WERI-Rb-1 (cell line): ENCODE measurements around the gene CMTM2.

Experiments
- DNase-seq: peaks from one replicate; pipeline ENCODE4 v3.0.0-alpha.2; 2020
- H3K27ac ChIP-seq: fragments of 250-450 bp; sonication (Bioruptor Pico); 2 replicates; pipeline ENCODE4 v1.5.1; 2020; ENCODE audit warnings: mild to moderate bottlenecking, moderate library complexity
- H3K27me3 ChIP-seq: fragments of 250-450 bp; sonication (Bioruptor Pico); 2 replicates; pipeline ENCODE4 v1.5.1; 2021; ENCODE audit warnings: mild to moderate bottlenecking, low read depth, moderate library complexity; ENCODE audit not compliant: insufficient read depth, severe bottlenecking
- H3K36me3 ChIP-seq: fragments of 250-450 bp; sonication (Bioruptor Pico); 2 replicates; pipeline ENCODE4 v1.5.1; 2020; ENCODE audit warnings: mild to moderate bottlenecking, moderate library complexity
- H3K4me3 ChIP-seq: 2 replicates; pipeline ENCODE4 v1.5.1; 2011; ENCODE audit warnings: low read depth, mild to moderate bottlenecking, control low read depth, low read length
- H3K9me3 ChIP-seq: fragments of 250-450 bp; sonication (Bioruptor Pico); 2 replicates; pipeline ENCODE4 v1.5.1; 2021; ENCODE audit warnings: mild to moderate bottlenecking, moderate library complexity; ENCODE audit not compliant: severe bottlenecking
- CTCF ChIP-seq: IDR thresholded peaks from 2 replicates; pipeline ENCODE4 v1.5.1; 2011; ENCODE audit warnings: low read depth, mild to moderate bottlenecking, control low read depth, inconsistent platforms, low read length

CMTM2 gene

GRCh38 chr16:66572356-66572755 is 6.9 kb upstream of the CMTM2 start:
- peaks cover 4% of the 10 kb centered on the region; the same call in 1 of the 2 replicates for H3K36me3 ChIP-seq
- DNase-seq: no peak
- TF ChIP-seq CTCF: no peak
- H3K4me3 ChIP-seq: no peak overlapping the region
- no peaks in the 10 kb centered on the region for H3K9me3 ChIP-seq
- no peaks in the 10 kb centered on the region for H3K27me3 ChIP-seq
- H3K27ac ChIP-seq: no peak overlapping the region

GRCh38 chr16:66574081-66574480 is 5.2 kb upstream of the CMTM2 start:
- H3K36me3 ChIP-seq: no peaks in the 10 kb centered on the region
- no peaks in the 10 kb centered on the region for H3K9me3 ChIP-seq
- no peak for TF ChIP-seq CTCF
- no peak for DNase-seq
- no peak overlapping the region for H3K4me3 ChIP-seq
- H3K27me3 ChIP-seq: no peaks in the 10 kb centered on the region
- no peak overlapping the region for H3K27ac ChIP-seq

GRCh38 chr16:66574531-66574930 is 4.7 kb upstream of the CMTM2 start:
- Histone ChIP-seq H3K36me3 (no peaks in the 10 kb centered on the region), H3K4me3 (no peak overlapping the region), H3K9me3 (no peaks in the 10 kb centered on the region), H3K27ac (no peak overlapping the region), H3K27me3 (no peaks in the 10 kb centered on the region)
- no peak for DNase-seq
- no peak for TF ChIP-seq CTCF

- no peak for DNase-seq
- no peaks in the 10 kb centered on the region for H3K27me3 ChIP-seq
- H3K4me3 ChIP-seq: no peak overlapping the region
- no peaks in the 10 kb centered on the region for H3K9me3 ChIP-seq
- no peak overlapping the region for H3K27ac ChIP-seq
- TF ChIP-seq CTCF: no peak
- no peaks in the 10 kb centered on the region for H3K36me3 ChIP-seq
These were observed 4.2 kb upstream of the CMTM2 start for GRCh38 chr16:66575060-66575459.

- Histone ChIP-seq H3K4me3 (no peak overlapping the region), H3K9me3 (no peaks in the 10 kb centered on the region), H3K27me3 (no peaks in the 10 kb centered on the region), H3K36me3 (no peaks in the 10 kb centered on the region), H3K27ac (no peak overlapping the region)
- TF ChIP-seq CTCF: no peak
- no peak for DNase-seq
These were observed 3.0 kb upstream of the CMTM2 start for GRCh38 chr16:66576296-66576695.

- Histone ChIP-seq H3K4me3 (no peak overlapping the region), H3K9me3 (no peaks in the 10 kb centered on the region), H3K27me3 (no peaks in the 10 kb centered on the region), H3K27ac (no peak overlapping the region), H3K36me3 (no peaks in the 10 kb centered on the region)
- TF ChIP-seq CTCF: no peak
- DNase-seq: no peak
These were observed 1.4 kb downstream of the CMTM2 start for GRCh38 chr16:66580605-66581209.
